Ascending aorta (tissue), 2 donors: ENCODE results near the gene SEMA3C. TPM values are rescaled to one million over a fixed set of nuclear protein-coding genes. Genes with fewer than 3 reads are reported as not detected.

ENCODE experiments used
- DNase-seq, 2 donors: peaks; one replicate each; pipeline ENCODE4 v3.0.0-alpha.2; 2019; ENCODE audit warnings: low spot score in 2 of 2
- H3K27ac ChIP-seq, 2 donors: fragments of 200-600 bp; sonication (generic); one replicate each; pipeline ENCODE4 v1.5.1; 2016 to 2017; ENCODE audit warnings: mild to moderate bottlenecking in 1 of 2
- H3K27me3 ChIP-seq: fragments of 200-600 bp; sonication (generic); one replicate; pipeline ENCODE4 v1.5.1; 2017
- H3K36me3 ChIP-seq, 2 donors: fragments of 200-600 bp; sonication (generic); one replicate each; pipeline ENCODE4 v1.5.1; 2016
- H3K4me1 ChIP-seq, 2 donors: fragments of 200-600 bp; sonication (generic); one replicate each; pipeline ENCODE4 v1.5.1; 2016 to 2017; ENCODE audit warnings: mild to moderate bottlenecking in 1 of 2
- H3K4me3 ChIP-seq, 2 donors: fragments of 200-600 bp; sonication (generic); one replicate each; pipeline ENCODE4 v1.5.1; 2016 to 2017; ENCODE audit warnings: mild to moderate bottlenecking in 1 of 2
- H3K9me3 ChIP-seq, 2 donors: fragments of 200-600 bp; sonication (generic); one replicate each; pipeline ENCODE4 v1.5.1; 2016
- intact Hi-C: fragments of 100-400 bp; cut with DNase I; formaldehyde crosslinking; loops from one replicate; pipeline ENCODE4 v1.15.1; 2023
- total RNA-seq: library from RNA; depleted of rRNA; stranded (reverse); fragments of >200 nt; gene quantifications from one replicate; pipeline ENCODE4 v1.1.0, GENCODE V29; 2016
- TF ChIP-seq, protein P1 (sequence below), 3 experiments: fragments of 200-600 bp in 2 of 3; fragments of 450-650 bp in 1 of 3; sonication (generic) in 2 of 3; IDR thresholded peaks; one replicate each; pipeline ENCODE4 v1.5.1; 2016 to 2019; ENCODE audit warnings: antibody characterized with exemption in 3 of 3, mild to moderate bottlenecking in 1 of 3, moderate library complexity in 1 of 3

SEMA3C gene
- total RNA-seq, 1 donor from 2014 or later = 16.6 TPM

DNA sequence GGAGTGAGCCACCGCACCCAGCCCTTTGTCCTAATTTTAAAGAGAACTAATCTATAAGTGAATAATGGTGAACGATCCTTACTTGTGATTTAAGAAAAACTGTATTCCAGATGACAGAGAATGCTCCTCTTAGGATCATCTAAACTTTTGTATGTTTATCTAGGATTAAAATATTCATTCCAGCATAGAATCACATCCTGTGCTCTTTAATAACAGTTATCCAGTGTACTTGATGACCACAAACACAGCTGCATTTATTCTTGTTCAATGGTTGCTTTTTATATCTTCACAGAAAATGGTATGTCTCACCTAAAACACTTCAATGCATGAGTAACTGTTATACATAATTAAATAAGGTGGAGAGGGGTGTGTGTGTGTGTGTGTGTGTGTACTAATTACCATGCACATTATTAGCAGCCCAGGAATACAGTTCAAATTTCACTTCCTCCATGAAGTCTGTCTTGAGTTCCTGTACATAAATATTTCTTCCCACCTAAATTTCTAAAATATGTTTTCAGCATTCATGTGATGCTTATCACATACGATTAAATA lies 38.5 kb upstream of the SEMA3C start:
- Histone ChIP-seq H3K27ac (no peak overlapping the region), H3K4me3 (no peak overlapping the region), H3K9me3 (no peaks in the 10 kb centered on the region), H3K36me3 (no peaks in the 10 kb centered on the region), H3K27me3 (no peaks in the 10 kb centered on the region), H3K4me1 (no peaks in the 10 kb centered on the region)
- intact Hi-C loops = no loop called here
- DNase-seq = no peak
- TF ChIP-seq, protein P1, sequence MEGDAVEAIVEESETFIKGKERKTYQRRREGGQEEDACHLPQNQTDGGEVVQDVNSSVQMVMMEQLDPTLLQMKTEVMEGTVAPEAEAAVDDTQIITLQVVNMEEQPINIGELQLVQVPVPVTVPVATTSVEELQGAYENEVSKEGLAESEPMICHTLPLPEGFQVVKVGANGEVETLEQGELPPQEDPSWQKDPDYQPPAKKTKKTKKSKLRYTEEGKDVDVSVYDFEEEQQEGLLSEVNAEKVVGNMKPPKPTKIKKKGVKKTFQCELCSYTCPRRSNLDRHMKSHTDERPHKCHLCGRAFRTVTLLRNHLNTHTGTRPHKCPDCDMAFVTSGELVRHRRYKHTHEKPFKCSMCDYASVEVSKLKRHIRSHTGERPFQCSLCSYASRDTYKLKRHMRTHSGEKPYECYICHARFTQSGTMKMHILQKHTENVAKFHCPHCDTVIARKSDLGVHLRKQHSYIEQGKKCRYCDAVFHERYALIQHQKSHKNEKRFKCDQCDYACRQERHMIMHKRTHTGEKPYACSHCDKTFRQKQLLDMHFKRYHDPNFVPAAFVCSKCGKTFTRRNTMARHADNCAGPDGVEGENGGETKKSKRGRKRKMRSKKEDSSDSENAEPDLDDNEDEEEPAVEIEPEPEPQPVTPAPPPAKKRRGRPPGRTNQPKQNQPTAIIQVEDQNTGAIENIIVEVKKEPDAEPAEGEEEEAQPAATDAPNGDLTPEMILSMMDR (IDR thresholded peaks at IDR 0.05) = no peak

DNA sequence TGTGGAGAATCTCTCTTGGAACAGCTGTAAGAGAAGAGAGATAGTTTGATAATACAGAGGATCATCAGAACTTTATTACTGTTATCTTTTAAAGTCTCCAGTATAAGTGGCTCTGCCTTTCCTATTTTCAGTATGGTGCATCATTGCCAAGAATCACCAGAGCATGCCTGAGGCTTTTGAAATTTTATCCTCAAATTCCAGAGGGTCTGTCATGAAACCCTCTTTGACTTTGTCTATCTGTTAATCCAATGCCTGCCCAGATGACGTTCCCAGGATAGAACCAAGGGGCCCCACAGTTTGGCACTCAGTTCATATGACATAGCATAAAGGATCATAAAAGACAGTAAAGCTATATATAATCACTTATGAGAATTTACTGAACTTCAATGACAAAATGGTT lies 35.3 kb upstream of the SEMA3C start:
- no peak overlapping the region for H3K4me3 ChIP-seq
- DNase-seq = no peak
- H3K27me3 ChIP-seq = no peaks in the 10 kb centered on the region
- H3K9me3 ChIP-seq = no peaks in the 10 kb centered on the region
- H3K4me1 ChIP-seq = no peaks in the 10 kb centered on the region
- H3K27ac ChIP-seq = no peak overlapping the region
- intact Hi-C loops = no loop called here
- no peaks in the 10 kb centered on the region for H3K36me3 ChIP-seq
- TF ChIP-seq, protein P1 (IDR thresholded peaks at IDR 0.05) = no peak

DNA sequence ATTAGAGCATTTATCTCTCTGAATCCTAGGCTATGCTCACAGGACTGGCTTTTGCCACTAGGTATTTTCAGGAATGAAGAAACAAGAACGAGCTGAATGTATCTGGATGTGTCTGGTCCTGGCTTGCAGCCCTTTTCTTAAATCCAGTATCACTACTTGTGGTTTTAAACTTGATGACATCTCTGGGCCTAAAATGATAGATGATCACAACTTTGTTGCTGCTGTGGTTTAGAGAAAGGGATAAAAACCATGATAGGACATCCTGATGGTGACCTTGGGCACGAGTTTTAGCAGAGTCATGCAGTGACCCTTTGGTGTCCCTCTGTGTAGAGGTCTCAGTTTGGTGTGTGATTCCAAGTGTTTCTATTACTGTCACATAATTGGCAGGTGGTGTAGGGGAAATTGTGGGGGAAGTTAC lies 31.7 kb upstream of the SEMA3C start:
- intact Hi-C loops = no loop called here
- no peak for DNase-seq
- H3K9me3 ChIP-seq = no peaks in the 10 kb centered on the region
- no peaks in the 10 kb centered on the region for H3K27me3 ChIP-seq
- TF ChIP-seq, protein P1 (IDR thresholded peaks at IDR 0.05) = no peak
- H3K36me3 ChIP-seq = no peaks in the 10 kb centered on the region
- H3K4me3 ChIP-seq = no peak overlapping the region
- H3K4me1 ChIP-seq = no peaks in the 10 kb centered on the region
- no peak overlapping the region for H3K27ac ChIP-seq

DNA sequence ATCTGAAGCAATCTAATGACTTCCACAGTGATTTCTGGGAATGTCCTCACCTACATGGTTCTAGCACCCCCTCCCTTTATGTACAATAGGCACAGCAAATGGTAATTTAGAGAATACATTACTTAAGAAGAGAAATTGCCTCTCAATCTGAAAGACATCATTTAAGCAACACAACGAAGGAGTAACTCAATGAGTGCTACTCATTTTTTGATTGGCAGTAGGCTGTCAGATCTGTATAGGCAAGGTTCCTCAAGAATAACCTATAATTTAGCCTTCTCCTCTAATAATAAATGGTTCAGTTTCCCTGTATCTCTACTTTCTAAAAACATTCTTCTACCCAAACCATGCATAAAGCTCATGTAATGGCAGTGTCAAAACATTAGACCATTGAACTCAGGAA lies 30.6 kb upstream of the SEMA3C start:
- Histone ChIP-seq H3K9me3 (no peaks in the 10 kb centered on the region), H3K36me3 (no peaks in the 10 kb centered on the region), H3K27ac (no peak overlapping the region), H3K4me1 (no peaks in the 10 kb centered on the region), H3K4me3 (no peak overlapping the region), H3K27me3 (no peaks in the 10 kb centered on the region)
- TF ChIP-seq, protein P1 (IDR thresholded peaks at IDR 0.05) = no peak
- no peak for DNase-seq
- intact Hi-C loops = no loop called here

DNA sequence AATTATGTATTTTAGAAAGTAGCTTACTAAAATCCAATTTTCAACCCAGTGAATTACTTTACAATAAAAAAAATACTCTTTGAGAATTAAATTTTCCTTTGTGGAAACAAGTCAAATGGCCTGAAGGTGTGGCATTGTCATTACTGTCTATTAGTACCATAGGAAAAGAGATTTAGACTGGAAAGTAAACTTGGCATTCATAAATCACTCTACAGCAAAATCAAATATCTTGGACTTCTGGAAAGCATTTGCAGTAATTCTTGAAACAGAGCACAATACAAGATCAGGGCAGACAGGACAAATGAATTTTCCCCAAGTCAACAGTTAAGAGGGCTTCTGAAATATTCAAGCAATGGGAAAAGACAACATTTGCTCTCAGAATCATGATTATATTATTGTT lies 28.0 kb upstream of the SEMA3C start:
- TF ChIP-seq, protein P1 (IDR thresholded peaks at IDR 0.05) = no peak
- no peak overlapping the region for H3K4me3 ChIP-seq
- peaks cover 0 to 2% of the 10 kb centered on the region in 2 donors for H3K4me1 ChIP-seq
- H3K9me3 ChIP-seq = peaks cover 0 to 9% of the 10 kb centered on the region in 2 donors
- intact Hi-C loops = no loop called here
- no peaks in the 10 kb centered on the region for H3K36me3 ChIP-seq
- no peak overlapping the region for H3K27ac ChIP-seq
- H3K27me3 ChIP-seq = no peaks in the 10 kb centered on the region
- no peak for DNase-seq

DNA sequence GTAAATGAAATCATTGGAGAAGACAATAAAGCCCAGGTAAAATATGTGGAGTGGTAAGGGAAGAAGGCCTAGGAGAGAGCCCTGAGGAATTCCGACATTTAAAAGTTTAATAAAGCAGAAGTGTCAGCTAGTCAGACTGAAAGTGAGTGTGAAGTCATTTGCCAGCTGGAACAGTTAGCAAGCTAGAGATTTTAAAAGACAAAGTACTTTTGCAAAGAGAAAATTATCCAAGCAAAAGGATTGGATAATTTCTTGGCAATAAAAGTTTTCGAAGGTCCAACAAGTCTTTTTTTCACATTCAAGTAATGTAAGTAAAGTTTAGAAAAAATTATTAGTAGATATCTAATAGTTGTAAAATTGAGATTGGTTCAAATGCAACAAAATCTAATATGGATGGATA lies 27.1 kb upstream of the SEMA3C start:
- intact Hi-C loops = no loop called here
- TF ChIP-seq, protein P1 (IDR thresholded peaks at IDR 0.05) = no peak
- no peak overlapping the region for H3K4me3 ChIP-seq
- no peaks in the 10 kb centered on the region for H3K27me3 ChIP-seq
- no peak overlapping the region for H3K27ac ChIP-seq
- H3K4me1 ChIP-seq = peaks cover 0 to 3% of the 10 kb centered on the region in 2 donors
- DNase-seq = no peak
- peaks cover 0 to 9% of the 10 kb centered on the region in 2 donors for H3K9me3 ChIP-seq
- H3K36me3 ChIP-seq = no peaks in the 10 kb centered on the region
